GM21381 (cell line): ENCODE measurements around the gene KRTAP5-11.
"Not testable (repeated sequence)": the region's sequence is repeated elsewhere in the genome, so short reads cannot be mapped to it uniquely, and the experiment has no call there.

ENCODE experiments used
- ATAC-seq: cut with Tn5 transposase; IDR thresholded peaks from one replicate; pipeline ENCODE4 v1.9.1; 2021; ENCODE audit warnings: mild to moderate bottlenecking, moderate library complexity; ENCODE audit not compliant: unreplicated experiment

Gene KRTAP5-11, protein sequence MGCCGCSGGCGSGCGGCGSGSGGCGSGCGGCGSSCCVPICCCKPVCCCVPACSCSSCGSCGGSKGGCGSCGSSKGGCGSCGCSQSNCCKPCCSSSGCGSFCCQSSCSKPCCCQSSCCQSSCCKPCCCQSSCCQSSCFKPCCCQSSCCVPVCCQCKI

DNA sequence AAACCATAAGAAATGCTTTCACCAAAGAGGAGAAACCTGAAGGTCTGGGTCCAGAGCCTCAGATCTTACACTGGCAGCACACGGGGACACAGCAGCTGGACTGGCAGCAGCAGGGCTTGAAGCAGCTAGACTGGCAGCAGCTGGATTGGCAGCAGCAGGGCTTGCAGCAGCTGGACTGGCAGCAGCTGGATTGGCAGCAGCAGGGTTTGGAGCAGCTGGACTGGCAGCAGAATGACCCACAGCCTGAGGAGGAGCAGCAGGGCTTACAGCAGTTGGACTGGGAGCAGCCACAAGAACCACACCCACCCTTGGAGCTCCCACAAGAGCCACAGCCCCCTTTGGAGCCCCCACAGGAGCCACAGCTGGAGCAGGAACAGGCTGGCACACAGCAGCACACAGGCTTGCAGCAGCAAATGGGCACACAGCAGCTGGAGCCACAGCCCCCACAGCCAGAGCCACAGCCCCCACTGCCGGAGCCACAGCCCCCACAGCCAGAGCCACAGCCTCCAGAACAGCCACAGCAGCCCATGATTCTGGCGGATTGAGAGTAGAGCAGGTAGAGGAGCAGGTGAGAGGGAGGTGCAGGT is at the start of gene KRTAP5-11:
Gene KRTAP5-11 (minus strand): TSS at position 567 of the 587 bp plus-strand sequence. CDS start 38 bp downstream, at position 529.
- ATAC-seq: no peak

DNA sequence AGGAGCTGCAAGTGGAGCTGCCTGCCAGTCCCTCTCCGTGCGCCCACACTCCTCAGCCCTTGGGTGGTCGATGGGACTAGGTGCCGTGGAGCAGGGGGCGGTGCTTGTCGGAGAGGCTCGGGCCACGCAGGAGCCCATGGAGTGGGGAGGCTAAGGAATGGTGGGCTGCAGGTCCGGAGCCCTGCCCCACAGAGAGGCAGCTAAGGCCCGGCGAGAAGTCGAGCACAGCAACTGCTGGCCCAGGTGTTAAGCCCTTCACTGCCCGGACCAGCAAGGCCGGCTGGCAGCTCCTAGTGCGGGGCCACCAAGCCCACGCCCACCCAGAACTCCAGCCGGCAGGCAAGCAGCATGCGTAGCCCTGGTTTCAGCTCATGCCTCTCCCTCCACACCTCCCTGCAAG is 48.9 kb upstream of the KRTAP5-11 start:
- not testable (repeated sequence) for ATAC-seq

DNA sequence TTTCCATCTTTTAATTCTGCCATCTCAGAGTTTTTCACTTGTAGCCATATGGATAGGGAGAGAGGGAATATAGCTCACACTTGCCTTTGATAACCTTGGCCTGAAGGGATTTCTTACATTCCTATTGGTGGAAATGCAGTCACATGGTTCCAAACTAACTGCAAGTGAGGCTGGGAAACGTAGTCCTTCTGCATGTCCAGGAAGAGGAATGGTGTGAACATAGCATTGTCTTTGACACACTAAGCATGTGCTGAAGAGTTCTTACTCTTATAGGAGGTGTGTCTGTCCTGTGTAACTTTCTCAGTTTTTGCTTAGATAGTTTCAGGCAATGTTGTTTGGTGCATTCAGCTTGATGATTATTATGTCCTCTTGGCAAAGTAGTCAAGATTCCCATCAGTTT is 47.4 kb upstream of the KRTAP5-11 start:
- ATAC-seq: not testable (repeated sequence)

- not testable (repeated sequence) for ATAC-seq
These were observed 46.3 kb upstream of the KRTAP5-11 start for GRCh38 chr11:71628943-71629342.

GRCh38 chr11:71623226-71623625 is 40.6 kb upstream of the KRTAP5-11 start:
- ATAC-seq: not testable (repeated sequence)

GRCh38 chr11:71622561-71622960 is 39.9 kb upstream of the KRTAP5-11 start:
- not testable (repeated sequence) for ATAC-seq

GRCh38 chr11:71615003-71615402 is 32.3 kb upstream of the KRTAP5-11 start:
- ATAC-seq: not testable (repeated sequence)

GRCh38 chr11:71614366-71614917 is 31.8 kb upstream of the KRTAP5-11 start:
- ATAC-seq: not testable (repeated sequence)

DNA sequence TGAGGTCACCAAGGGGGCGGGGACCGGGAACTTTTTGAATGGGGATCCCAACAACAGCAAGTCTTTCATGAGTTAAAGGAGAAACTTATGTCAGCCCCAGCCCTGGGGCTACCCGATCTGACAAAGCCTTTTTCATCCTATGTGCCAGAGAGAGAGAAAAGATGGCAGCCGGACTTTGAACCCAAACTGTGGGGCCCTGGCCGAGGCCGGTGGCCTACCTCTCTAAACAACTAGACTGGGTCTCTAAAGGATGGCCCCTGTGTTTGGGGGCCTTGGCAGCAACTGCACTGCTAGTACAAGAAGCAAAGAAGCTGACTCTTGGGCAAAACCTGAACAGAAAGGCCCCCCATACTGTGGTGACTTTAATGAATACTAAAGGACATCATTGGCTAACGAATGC is 31.3 kb upstream of the KRTAP5-11 start:
- not testable (repeated sequence) for ATAC-seq

- not testable (repeated sequence) for ATAC-seq
These were observed 28.7 kb upstream of the KRTAP5-11 start for GRCh38 chr11:71611218-71611910.

DNA sequence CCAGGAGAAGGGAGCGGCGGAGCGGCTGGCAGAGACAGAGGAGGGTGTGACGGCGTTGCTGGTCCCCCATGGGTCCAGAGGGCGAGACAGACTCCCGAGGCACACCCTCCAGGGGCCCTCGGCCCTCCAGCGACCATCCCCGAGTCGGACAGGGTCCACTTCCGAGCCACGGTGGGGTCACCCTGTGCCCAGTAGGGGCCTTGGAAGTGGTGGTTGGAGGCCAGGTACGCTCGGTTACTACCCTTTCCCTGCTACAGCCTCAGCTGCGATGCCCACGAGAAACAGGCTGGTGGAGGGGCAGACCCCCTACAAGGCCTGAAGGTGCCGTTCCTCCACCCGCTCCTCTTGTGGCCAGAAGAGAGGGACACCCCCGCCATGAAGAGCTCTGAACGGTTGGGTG is 25.6 kb upstream of the KRTAP5-11 start:
- not testable (repeated sequence) for ATAC-seq

DNA sequence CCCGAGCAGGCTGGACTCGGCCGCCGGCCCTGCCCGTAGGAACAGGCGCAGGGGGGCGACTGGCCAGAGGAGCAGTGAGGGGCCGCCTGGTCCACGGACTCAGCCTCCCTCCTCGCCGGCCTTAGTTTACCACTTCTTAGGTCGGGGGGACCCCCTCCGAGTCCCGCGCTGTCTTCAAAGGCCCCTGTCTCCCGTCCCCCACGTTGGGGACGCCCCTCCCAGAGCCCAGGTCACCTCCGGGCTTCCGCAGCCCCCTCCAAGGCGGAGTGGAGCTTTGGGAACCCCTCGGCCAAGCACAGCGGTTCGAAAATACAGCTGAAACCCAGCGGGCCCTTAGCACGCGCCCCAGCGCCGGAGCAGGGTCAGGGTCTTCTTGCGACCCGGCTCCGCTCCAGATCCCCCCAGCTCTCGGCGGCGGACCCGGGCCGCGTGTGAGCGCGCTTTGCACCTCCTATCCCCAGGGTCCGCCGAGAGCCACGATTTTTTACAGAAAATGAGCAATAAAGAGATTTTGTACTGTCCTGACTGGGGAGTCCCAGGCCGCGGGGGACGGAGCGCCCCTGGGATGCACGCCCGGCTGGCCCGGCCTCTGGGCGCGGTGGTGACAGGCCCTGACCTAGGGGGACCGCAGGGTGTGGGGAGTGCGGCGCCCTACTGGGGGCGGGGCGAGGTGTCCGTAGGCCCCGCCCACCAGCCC is 25.0 kb upstream of the KRTAP5-11 start:
- ATAC-seq: not testable (repeated sequence)

DNA sequence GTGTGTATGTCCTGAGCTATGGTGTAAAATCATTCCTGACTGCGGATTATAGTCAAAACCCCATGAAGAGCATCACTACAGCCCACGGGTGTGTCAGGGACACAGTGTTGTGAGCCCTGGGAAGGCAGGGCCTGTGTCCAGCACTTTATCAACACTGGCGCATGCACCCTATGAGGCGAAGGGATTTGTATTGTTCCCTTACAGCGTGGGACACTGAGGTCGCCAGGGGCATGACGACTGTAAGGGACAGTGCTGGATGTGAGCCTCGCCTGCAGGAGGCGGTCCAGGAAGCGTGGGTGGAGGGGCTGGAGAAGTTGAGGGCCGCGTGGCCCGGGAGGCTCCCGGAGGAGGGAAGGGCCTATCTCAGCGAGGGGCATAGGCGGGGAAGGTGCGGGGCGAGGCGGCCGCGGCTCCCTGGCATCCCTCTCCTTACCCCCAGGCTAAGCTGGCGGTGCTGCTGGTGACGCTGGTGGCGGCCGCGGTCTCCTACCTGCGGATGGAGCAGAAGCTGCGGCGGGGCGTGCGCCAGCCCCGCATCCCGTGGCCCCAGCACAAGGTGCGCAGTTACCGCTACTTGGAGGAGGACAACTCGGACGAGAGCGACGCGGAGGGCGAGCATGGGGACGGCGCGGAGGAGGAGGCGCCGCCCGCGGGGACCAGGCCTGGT is 24.3 kb upstream of the KRTAP5-11 start:
- not testable (repeated sequence) for ATAC-seq

- ATAC-seq: not testable (repeated sequence)
These were observed 22.3 kb upstream of the KRTAP5-11 start for GRCh38 chr11:71604798-71605488.

DNA sequence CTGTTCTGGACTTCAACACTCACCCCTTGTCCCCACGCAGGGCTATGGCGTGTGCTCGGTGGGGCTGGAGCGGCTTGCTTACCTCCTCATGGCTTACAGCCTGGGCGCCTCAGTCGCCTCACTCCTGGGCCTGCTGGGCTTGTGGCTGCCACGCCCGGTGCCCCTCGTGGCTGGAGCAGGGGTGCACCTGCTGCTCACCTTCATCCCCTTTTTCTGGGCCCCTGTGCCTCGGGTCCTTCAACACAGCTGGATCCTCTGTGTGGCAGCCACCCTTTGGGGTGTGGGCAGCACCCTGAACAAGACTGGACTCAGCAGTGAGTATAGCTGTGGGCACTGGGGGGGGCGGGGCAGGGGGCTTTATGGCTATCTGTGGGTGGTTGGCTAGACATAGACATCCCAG is 20.5 kb upstream of the KRTAP5-11 start:
- not testable (repeated sequence) for ATAC-seq

DNA sequence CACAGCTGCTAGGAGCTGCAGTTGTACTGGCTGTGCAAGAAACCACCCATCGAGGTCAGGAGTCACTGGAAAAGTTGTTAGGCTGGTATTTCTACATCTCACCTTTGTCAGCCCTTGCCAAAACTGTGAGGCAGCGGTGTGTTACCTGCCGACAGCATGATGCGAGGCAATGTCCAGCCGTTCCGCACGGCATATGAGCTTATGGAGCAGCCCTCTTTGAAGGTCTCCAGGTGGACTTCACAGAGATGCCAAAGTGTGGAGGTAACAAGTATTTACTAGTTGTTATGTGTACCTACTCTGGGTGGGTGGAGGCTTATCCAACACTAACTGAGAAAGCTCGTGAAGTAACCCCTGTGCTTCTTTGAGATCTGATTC is 6.9 kb upstream of the KRTAP5-11 start:
- not testable (repeated sequence) for ATAC-seq

DNA sequence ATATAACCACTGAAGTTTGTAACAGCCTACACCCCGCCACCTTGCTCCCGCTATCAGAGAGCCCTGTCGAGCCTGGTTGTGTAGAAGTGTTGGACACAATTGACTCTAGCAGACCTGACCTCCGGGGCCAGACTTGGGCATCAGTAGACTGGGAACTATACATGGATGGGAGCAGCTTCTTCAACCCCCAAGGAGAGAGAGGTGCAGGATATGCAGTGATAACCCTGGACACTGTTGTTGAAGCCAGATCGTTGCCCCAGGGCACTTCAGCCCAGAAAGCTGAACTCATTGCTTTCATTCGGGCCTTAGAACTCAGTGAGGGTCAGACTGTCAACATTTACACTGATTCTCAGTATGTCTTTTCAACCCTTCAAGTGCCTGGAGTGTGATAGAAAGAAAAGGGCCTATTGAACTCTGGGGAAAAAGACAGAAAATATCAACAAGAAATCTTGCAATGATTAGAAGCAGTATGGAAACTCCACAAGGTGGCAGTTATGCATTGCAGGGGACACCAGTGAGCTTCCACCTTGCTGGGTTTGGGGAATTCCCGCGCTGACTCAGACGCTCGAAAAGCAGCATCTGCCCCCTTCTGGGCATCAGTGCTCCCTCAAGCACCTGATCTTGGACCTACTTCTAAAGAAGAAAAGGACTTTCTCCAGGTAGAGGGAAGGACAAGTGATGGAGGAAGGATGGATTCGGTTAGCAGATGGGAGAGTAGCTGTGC is 6.3 kb upstream of the KRTAP5-11 start:
- ATAC-seq: not testable (repeated sequence)

- not testable (repeated sequence) for ATAC-seq
These were observed 5.6 kb upstream of the KRTAP5-11 start for GRCh38 chr11:71588314-71588713.

DNA sequence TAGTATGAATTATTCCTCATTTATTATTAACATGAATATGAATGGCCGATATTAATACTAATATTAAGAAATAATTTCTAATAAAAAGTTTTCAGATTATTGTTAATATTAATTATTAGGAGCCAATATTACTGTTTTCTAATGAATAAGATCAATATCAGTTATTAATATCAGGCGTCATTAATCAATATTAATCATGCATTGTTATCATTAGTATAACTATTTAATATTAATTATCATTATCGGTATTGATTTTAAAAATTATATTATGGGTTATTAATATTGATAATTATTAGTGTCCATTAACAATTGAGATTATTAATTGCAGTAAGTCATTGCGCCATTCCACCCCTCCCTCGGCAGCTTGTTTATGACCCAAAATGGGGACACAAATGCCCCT is 3.0 kb upstream of the KRTAP5-11 start:
- ATAC-seq: not testable (repeated sequence)
